GM19351 (cell line): ENCODE measurements around the gene RAB7A.

ENCODE experiments used
- ATAC-seq: cut with Tn5 transposase; IDR thresholded peaks from one replicate; pipeline ENCODE4 v1.9.1; 2021; ENCODE audit warnings: mild to moderate bottlenecking, moderate library complexity; ENCODE audit not compliant: unreplicated experiment

Gene RAB7A

GRCh38 chr3:128847666-128848370, 121.8 kb downstream of the RAB7A start:
- no peak for ATAC-seq

DNA sequence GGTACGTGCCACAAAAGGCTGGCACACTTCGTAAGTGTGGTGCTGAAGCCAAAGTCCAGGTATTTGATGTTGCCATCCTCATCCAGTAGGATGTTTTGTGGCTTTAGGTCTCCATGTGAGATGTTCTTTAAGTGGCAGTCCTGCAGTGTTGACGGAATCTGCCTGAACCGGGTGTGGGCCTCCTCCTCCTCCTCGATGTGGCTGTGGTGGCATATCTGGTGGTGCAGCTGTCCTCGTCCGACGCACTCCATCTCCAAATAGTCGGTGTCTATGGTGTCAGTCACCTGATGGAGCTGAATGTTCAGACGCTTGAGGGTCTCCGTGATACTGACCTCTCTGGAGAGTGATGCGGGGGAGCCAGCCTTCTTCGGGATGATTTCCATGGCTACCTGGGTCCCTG, 123.0 kb downstream of the RAB7A start:
- ATAC-seq, result no peak

DNA sequence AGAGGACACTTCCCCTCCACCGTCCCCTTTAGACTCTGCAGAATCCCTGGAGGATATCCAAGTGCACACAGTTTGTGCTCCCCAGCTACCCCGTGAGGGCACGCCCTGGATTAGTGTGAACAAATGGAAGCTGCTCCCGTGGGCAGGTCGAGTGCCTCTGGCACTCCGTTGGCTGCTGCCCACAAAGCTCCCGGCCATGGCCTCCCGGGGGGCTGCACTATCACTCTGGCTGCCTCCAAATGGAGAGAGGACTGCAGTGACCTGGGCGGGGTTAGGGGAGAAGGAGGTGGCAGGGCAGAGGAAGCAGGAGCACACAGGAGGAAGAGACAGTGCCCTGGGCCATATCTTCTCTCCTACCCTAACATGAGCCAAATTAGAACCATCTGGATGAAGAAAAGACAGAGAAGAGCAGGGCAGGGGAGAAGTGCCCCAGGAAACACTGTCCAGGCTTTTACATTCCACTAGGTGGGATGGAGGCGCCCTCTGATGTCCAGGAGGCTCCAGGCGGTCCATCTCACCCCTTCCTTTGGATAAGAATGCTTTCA, 124.0 kb downstream of the RAB7A start:
- no peak for ATAC-seq

GRCh38 chr3:128850544-128850943, 124.6 kb downstream of the RAB7A start:
- no peak for ATAC-seq

DNA sequence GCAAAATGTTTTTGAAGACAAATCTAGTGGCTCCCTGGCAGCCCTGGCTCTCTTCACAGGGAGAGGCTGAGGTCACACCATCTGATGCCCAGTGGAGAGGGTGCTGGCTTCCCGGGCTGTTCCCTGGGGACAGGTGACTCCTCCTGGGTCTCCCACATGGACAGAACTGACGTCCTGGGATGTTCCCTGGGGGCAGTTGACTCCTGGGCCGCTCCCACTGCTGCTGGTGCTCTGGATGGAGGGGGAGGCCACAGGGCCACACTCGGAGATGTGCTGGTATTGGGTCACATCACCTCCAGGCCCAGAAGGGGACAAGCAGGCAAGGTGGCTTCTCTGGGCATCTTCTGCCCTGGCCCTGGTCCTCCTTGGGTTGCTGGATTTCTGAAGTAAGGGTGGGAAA, 125.6 kb downstream of the RAB7A start:
- ATAC-seq, result no peak

DNA sequence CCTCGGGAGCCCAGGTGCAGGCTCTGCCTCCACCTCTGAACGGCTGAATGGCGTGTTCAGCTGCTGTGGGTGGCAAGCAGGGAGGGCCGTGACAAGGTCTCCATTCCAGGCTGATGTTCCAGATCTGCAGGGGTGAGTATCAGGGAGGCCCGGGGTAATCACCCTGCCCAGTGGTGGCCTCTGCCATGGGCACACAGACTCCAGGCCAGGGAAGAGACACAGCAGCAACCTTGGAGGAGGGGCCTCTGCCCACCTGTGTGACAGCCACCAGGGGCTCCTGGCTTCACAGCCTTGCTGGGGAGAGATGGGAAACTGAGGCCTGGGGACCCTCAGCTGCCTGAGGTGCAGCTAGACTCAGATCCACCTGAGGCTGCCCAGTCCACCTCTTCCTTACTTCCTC, 127.8 kb downstream of the RAB7A start:
- no peak for ATAC-seq

GRCh38 chr3:128854475-128854874, 128.5 kb downstream of the RAB7A start:
- no peak for ATAC-seq

- no peak for ATAC-seq
Measured at GRCh38 chr3:128855569-128855968, 129.6 kb downstream of the RAB7A start.

GRCh38 chr3:128858167-128858566, 132.2 kb downstream of the RAB7A start:
- ATAC-seq, result no peak

DNA sequence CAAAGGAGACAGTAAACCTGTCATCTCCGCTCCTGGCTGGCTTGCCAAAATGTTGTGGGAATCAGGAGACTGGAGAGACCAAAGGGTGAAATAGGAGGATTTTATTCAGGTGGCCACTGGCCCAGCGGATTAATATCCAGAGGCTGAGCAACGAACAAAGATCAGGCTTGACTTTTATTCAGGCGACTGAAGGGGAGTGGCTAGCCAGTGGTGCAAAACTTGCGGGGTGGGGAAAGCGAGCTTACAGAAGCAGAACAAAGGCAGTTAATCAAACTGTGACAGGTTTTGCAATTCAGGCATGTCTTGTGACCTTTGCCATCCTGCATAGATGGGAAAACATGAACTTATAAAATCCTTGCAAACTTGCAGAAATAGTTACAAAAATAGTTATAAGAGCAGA, 133.6 kb downstream of the RAB7A start:
- ATAC-seq, result no peak

- no peak for ATAC-seq
Measured at GRCh38 chr3:128861491-128861890, 135.5 kb downstream of the RAB7A start.

DNA sequence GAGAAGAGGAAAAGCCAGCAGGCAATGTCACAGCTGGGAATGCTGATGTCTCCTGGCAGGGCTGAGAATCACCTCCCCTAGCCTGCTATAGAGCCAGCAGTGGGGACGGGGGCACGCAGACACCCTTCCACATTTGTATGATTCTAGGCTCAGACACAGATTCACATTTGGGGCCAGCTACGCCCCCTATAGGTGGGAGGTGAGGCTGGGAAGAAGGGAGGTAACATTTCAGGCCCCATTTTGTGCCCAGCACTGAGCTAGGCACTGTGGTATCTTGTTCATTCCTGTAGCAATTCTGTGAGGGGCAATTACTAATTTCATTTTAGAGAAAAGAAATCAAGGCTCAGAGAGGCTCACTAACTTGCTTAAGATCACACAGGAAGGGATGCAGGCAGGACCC, 137.6 kb downstream of the RAB7A start:
- ATAC-seq, result no peak
